Measurements from ENCODE around the gene ANK2.

DNA sequence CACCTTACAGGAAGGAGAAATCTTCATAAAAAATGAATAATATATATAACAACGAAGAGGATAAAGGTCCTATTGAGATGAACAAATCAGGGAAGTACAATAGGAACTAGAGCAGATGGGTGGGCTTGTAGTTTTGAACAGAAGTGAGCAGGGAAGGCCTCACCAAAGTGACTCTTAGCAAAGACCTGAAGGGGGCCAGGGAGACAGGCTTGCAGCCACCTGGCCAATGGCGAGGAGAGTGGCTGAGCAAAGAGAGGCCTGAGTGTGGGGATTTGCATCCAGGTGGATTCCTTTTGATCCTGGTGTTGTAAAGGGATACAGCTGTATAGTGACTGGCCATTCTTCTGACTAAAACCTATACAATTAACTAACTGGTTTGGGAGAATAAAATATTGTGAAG is 358.0 kb downstream of the ANK2 start:
- TF ChIP-seq CTCF (optimal IDR thresholded peaks at IDR 0.05 in 1 of 3, IDR thresholded peaks at IDR 0.05 in 1 of 3, conservative IDR thresholded peaks at IDR 0.05 in 1 of 3; ENCODE audit: extremely low read depth in 1 of 3, insufficient read depth in 2 of 3, low read length in 3 of 3), result no peak
- no peak for TF ChIP-seq EZH2 (IDR thresholded peaks at IDR 0.05; ENCODE audit: low read length)
